ENCODE measurements around the gene C1orf50. TPM values are rescaled to one million over a fixed set of nuclear protein-coding genes. Genes with fewer than 3 reads are reported as not detected.

Gene C1orf50
- total RNA-seq, 1 experiment from 2014 or later, result 7.7 TPM

- DNase-seq, result no peak
- no peak overlapping the region for H2BK12ac ChIP-seq (ENCODE audit: insufficient read length, low read depth, low read length)
- H2BK20ac ChIP-seq (ENCODE audit: low read depth, low read length, poor library complexity, severe bottlenecking), result no peak overlapping the region
- H3K9me3 ChIP-seq (ENCODE audit: control insufficient read depth, low read depth, low read length), result no peaks in the 10 kb centered on the region
- H3K9ac ChIP-seq (ENCODE audit: extremely low read depth, insufficient read length, low read length), result no peak overlapping the region
- peaks cover 5 to 36% (median 33%) of the 10 kb centered on the region in 3 experiments; a peak in 5 of 7 replicates for H3K36me3 Mint-ChIP-seq (ENCODE audit: insufficient read depth in 1 of 3, low read depth in 3 of 3)
- no peak overlapping the region for H3K14ac ChIP-seq (ENCODE audit: insufficient read depth, low read length)
- no peak overlapping the region for H3K27ac ChIP-seq (ENCODE audit: insufficient read length, low read depth, low read length)
- no peaks in the 10 kb centered on the region for H3K9me3 Mint-ChIP-seq
- H3K27me3 Mint-ChIP-seq (ENCODE audit: low read depth), result no peaks in the 10 kb centered on the region
- no peaks in the 10 kb centered on the region for H3K79me1 ChIP-seq (ENCODE audit: insufficient read depth, low read depth, low read length, poor library complexity, severe bottlenecking)
- no peak overlapping the region for H3T11ph ChIP-seq (ENCODE audit: low read length)
- H2BK120ac ChIP-seq (ENCODE audit: low read depth, low read length, poor library complexity, severe bottlenecking), result no peak overlapping the region
- H2BK15ac ChIP-seq (ENCODE audit: low read depth, low read length), result no peak overlapping the region
- H3K23me2 ChIP-seq (ENCODE audit: insufficient read length, low read depth, low read length, poor library complexity, severe bottlenecking), result peaks cover 7% of the 10 kb centered on the region
- no peaks in the 10 kb centered on the region for H4K20me1 ChIP-seq (ENCODE audit: control insufficient read depth, insufficient read depth, insufficient read length)
- no peak for TF ChIP-seq CTCF (conservative IDR thresholded peaks at IDR 0.05)
- H3K79me2 ChIP-seq (ENCODE audit: insufficient read depth, low read length), result no peaks in the 10 kb centered on the region
- no peak overlapping the region for H4K5ac ChIP-seq (ENCODE audit: insufficient read length, low read depth, low read length)
- no peak overlapping the region for H3K27ac Mint-ChIP-seq
- H3K56ac ChIP-seq (ENCODE audit: insufficient read length, low read depth, low read length), result no peak overlapping the region
- H2BK5ac ChIP-seq (ENCODE audit: insufficient read length, low read length), result no peak overlapping the region
- no peak overlapping the region for H2AK5ac ChIP-seq (ENCODE audit: insufficient read length, low read length)
- H4K8ac ChIP-seq (replicated peaks; ENCODE audit: insufficient read length, low read depth, low read length), result no peak overlapping the region
- H3K18ac ChIP-seq (ENCODE audit: insufficient read length, low read depth, low read length), result no peak overlapping the region
- no peak overlapping the region for H2AFZ ChIP-seq (ENCODE audit: low read length)
- H4K91ac ChIP-seq (ENCODE audit: insufficient read length, low read depth, low read length), result no peak overlapping the region
- H3K4me1 Mint-ChIP-seq, result peaks cover 0 to under 1% of the 10 kb centered on the region in 2 experiments; a peak in 1 of 4 replicates
- H3K4ac ChIP-seq (ENCODE audit: low read depth, low read length), result no peak overlapping the region
- H3K27me3 ChIP-seq (ENCODE audit: insufficient read depth, low read length), result no peaks in the 10 kb centered on the region
- H3K4me3 Mint-ChIP-seq, result no peak overlapping the region
- H3K23ac ChIP-seq (ENCODE audit: insufficient read length, low read depth, low read length), result no peak overlapping the region
- no peak overlapping the region for H3K4me2 ChIP-seq (ENCODE audit: insufficient read depth, insufficient read length, low read length)
- no peaks in the 10 kb centered on the region for H3K4me1 ChIP-seq (ENCODE audit: insufficient read depth, low read length)
- WGBS (ENCODE audit: extremely low coverage, insufficient read length, low lambda C conversion rate), result no CpG with 5 or more reads among the region's 5 CpGs
These were observed 4.8 kb upstream of the C1orf50 start for GRCh38 chr1:42762269-42762668.
